Measurements from ENCODE around the gene GAMT. TPM values are rescaled to one million over a fixed set of nuclear protein-coding genes. Genes with fewer than 3 reads are reported as not detected.

GAMT gene
- total and polyA plus RNA-seq, 2 of the 13 experiments (the other 11 are each of a cell fraction or from before 2014, with no cell fraction given), result 115 to 124 TPM

DNA sequence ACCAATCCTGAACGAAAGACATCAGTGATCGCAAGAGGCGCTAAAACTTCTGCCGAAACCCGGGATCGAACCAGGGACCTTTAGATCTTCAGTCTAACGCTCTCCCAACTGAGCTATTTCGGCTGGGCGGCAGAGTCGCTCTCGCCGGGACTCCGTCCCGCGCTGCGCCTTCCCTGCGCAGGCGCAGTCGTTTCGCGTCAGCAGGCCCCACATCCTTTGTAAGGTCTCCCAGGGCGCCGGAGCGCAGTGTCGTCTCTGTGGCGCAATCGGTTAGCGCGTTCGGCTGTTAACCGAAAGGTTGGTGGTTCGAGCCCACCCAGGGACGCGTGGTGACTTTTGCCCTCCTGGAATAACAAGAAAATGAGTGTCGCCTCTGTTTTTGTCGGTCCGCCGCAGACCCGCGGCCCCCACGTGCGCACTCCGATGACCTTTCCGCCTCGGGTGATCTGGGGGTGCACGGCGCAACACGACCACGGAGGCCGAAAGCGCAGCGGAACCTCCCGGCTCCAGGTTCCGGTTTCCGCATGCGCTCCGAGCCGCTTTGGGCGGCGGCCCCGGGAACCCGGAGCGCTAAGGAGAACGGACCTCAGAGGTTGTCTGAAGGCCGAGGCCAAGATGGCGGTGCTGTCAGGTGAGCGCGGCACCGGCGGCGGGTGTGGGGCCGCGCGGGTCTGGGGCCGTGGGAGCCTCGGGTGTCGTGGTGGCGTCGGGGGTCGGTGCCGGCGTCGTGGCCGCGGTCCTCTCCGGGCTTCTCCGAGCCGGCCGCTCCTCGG is 17.8 kb downstream of the GAMT start, which contains the start of gene NDUFS7 (continued):
- TF ChIP-seq, protein P1, sequence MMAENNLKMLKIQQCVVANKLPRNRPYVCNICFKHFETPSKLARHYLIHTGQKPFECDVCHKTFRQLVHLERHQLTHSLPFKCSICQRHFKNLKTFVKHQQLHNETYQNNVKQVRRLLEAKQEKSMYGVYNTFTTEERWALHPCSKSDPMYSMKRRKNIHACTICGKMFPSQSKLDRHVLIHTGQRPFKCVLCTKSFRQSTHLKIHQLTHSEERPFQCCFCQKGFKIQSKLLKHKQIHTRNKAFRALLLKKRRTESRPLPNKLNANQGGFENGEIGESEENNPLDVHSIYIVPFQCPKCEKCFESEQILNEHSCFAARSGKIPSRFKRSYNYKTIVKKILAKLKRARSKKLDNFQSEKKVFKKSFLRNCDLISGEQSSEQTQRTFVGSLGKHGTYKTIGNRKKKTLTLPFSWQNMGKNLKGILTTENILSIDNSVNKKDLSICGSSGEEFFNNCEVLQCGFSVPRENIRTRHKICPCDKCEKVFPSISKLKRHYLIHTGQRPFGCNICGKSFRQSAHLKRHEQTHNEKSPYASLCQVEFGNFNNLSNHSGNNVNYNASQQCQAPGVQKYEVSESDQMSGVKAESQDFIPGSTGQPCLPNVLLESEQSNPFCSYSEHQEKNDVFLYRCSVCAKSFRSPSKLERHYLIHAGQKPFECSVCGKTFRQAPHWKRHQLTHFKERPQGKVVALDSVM (CRISPR knock-in tag; IDR thresholded peaks at IDR 0.05), result peak; percentile 90
- TF ChIP-seq, protein P2, sequence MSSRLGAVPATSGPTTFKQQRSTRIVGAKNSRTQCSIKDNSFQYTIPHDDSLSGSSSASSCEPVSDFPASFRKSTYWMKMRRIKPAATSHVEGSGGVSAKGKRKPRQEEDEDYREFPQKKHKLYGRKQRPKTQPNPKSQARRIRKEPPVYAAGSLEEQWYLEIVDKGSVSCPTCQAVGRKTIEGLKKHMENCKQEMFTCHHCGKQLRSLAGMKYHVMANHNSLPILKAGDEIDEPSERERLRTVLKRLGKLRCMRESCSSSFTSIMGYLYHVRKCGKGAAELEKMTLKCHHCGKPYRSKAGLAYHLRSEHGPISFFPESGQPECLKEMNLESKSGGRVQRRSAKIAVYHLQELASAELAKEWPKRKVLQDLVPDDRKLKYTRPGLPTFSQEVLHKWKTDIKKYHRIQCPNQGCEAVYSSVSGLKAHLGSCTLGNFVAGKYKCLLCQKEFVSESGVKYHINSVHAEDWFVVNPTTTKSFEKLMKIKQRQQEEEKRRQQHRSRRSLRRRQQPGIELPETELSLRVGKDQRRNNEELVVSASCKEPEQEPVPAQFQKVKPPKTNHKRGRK (CRISPR knock-in tag; IDR thresholded peaks at IDR 0.05), result no peak
- TF ChIP-seq, protein P3, sequence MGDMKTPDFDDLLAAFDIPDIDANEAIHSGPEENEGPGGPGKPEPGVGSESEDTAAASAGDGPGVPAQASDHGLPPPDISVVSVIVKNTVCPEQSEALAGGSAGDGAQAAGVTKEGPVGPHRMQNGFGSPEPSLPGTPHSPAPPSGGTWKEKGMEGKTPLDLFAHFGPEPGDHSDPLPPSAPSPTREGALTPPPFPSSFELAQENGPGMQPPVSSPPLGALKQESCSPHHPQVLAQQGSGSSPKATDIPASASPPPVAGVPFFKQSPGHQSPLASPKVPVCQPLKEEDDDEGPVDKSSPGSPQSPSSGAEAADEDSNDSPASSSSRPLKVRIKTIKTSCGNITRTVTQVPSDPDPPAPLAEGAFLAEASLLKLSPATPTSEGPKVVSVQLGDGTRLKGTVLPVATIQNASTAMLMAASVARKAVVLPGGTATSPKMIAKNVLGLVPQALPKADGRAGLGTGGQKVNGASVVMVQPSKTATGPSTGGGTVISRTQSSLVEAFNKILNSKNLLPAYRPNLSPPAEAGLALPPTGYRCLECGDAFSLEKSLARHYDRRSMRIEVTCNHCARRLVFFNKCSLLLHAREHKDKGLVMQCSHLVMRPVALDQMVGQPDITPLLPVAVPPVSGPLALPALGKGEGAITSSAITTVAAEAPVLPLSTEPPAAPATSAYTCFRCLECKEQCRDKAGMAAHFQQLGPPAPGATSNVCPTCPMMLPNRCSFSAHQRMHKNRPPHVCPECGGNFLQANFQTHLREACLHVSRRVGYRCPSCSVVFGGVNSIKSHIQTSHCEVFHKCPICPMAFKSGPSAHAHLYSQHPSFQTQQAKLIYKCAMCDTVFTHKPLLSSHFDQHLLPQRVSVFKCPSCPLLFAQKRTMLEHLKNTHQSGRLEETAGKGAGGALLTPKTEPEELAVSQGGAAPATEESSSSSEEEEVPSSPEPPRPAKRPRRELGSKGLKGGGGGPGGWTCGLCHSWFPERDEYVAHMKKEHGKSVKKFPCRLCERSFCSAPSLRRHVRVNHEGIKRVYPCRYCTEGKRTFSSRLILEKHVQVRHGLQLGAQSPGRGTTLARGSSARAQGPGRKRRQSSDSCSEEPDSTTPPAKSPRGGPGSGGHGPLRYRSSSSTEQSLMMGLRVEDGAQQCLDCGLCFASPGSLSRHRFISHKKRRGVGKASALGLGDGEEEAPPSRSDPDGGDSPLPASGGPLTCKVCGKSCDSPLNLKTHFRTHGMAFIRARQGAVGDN (CRISPR knock-in tag; IDR thresholded peaks at IDR 0.05), result peak; percentile 98
- TF ChIP-seq TSC22D2 (CRISPR knock-in tag; IDR thresholded peaks at IDR 0.05; ENCODE audit: borderline replicate concordance) (peak; percentile 84), CAMTA2 (CRISPR knock-in tag; IDR thresholded peaks at IDR 0.05; ENCODE audit: borderline replicate concordance) (peak; percentile 58; the same call in 1 of the 2 replicates), ARNTL (CRISPR knock-in tag; IDR thresholded peaks at IDR 0.05) (peak; percentile 80; the same call in 1 of the 2 replicates), ZFP36 (IDR thresholded peaks at IDR 0.05; ENCODE audit: borderline replicate concordance, low read depth, low read length, partially characterized antibody) (no peak), HHEX (CRISPR knock-in tag; IDR thresholded peaks at IDR 0.05) (peak; percentile 67; the same call in 1 of the 2 replicates), ZNF207 (IDR thresholded peaks at IDR 0.05; ENCODE audit: borderline replicate concordance) (no peak), RBM39 (IDR thresholded peaks at IDR 0.05; ENCODE audit: low read depth, low read length, poor library complexity, severe bottlenecking) (peak; percentile 97), ASH2L (IDR thresholded peaks at IDR 0.05; ENCODE audit: insufficient read length, low read depth, low read length) (peak; percentile 99), PLRG1 (conservative IDR thresholded peaks at IDR 0.05) (no peak), ATRX (CRISPR knock-in tag; IDR thresholded peaks at IDR 0.05; ENCODE audit: borderline replicate concordance) (no peak), RBM22 (optimal IDR thresholded peaks at IDR 0.05; ENCODE audit: low read length) (peak; percentile 73), SIN3A (IDR thresholded peaks at IDR 0.05; ENCODE audit: borderline replicate concordance, low read depth, low read length) (peak; percentile 93; the same call in 1 of the 2 replicates), NKX3-1 (CRISPR knock-in tag; IDR thresholded peaks at IDR 0.05) (peak; percentile 56; the same call in 1 of the 2 replicates)
- TF ChIP-seq, protein P4, sequence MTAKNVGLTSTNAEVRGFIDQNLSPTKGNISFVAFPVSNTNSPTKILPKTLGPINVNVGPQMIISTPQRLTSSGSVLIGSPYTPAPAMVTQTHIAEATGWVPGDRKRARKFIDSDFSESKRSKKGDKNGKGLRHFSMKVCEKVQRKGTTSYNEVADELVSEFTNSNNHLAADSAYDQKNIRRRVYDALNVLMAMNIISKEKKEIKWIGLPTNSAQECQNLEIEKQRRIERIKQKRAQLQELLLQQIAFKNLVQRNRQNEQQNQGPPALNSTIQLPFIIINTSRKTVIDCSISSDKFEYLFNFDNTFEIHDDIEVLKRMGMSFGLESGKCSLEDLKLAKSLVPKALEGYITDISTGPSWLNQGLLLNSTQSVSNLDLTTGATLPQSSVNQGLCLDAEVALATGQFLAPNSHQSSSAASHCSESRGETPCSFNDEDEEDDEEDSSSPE (CRISPR knock-in tag; IDR thresholded peaks at IDR 0.05), result peak; percentile 83
- TF ChIP-seq, protein P5, sequence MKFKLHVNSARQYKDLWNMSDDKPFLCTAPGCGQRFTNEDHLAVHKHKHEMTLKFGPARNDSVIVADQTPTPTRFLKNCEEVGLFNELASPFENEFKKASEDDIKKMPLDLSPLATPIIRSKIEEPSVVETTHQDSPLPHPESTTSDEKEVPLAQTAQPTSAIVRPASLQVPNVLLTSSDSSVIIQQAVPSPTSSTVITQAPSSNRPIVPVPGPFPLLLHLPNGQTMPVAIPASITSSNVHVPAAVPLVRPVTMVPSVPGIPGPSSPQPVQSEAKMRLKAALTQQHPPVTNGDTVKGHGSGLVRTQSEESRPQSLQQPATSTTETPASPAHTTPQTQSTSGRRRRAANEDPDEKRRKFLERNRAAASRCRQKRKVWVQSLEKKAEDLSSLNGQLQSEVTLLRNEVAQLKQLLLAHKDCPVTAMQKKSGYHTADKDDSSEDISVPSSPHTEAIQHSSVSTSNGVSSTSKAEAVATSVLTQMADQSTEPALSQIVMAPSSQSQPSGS (CRISPR knock-in tag; IDR thresholded peaks at IDR 0.05), result peak; percentile 92

Measured in HepG2 (cell line).